Endothelial cell of umbilical vein (primary cell): ENCODE results near the gene OR2C1. TPM values are rescaled to one million over a fixed set of nuclear protein-coding genes. Genes with fewer than 3 reads are reported as not detected.

Source experiments
- BruUV-seq: library from RNA; stranded (reverse); fragments of 400-500 nt; replicated peaks from 2 replicates; lab custom pipeline; 2021; lab: Mats Ljungman, UMichigan
- CTCF ChIA-PET: fragments of 300-600, 350-600 bp; sonication (Branson Sonifier 250); formaldehyde crosslinking; loops from one replicate; lab custom pipeline; 2021; ENCODE audit warnings: antibody characterized with exemption, inconsistent platforms; lab: Charles Lee
- POLR2A ChIA-PET: fragments of 300-600, 350-600 bp; sonication (Branson Sonifier 250); formaldehyde crosslinking; loops from one replicate; lab custom pipeline; 2021; ENCODE audit warnings: antibody characterized with exemption, inconsistent platforms; lab: Charles Lee
- DNase-seq: peaks from one replicate; pipeline ENCODE4 v3.0.0-alpha.2; 2011; ENCODE audit warnings: low read depth, low spot score
- FAIRE-seq: peaks from 2 replicates; lab custom pipeline; 2011; peaks lifted over from hg19 to GRCh38; lab: Jason Lieb, UNC
- H2AFZ ChIP-seq: 2 replicates; pipeline ENCODE4 v1.6.0; 2012; ENCODE audit warnings: low read depth, low read length, control low read depth, inconsistent platforms
- H3K27ac ChIP-seq: 2 replicates; pipeline ENCODE4 v1.5.1; 2011; ENCODE audit warnings: low read depth, mild to moderate bottlenecking, control low read depth, low read length, moderate library complexity; ENCODE audit not compliant: insufficient read depth
- H3K27me3 ChIP-seq, 2 experiments: 2 replicates each; pipeline versions ENCODE4 v1.6.0 to v1.6.1; 2011; ENCODE audit warnings: low read length in 2 of 2, mixed read lengths in 1 of 2; ENCODE audit not compliant: control insufficient read depth in 2 of 2, insufficient read depth in 2 of 2
- H3K36me3 ChIP-seq, 2 experiments: 2 replicates in 1 of 2; 3 replicates in 1 of 2; pipeline ENCODE4 v1.5.1; 2011; ENCODE audit warnings: low read length in 2 of 2, mild to moderate bottlenecking in 1 of 2, moderate library complexity in 1 of 2; ENCODE audit not compliant: control insufficient read depth in 2 of 2, insufficient read depth in 2 of 2; ENCODE audit errors: extremely low read depth in 1 of 2
- H3K4me1 ChIP-seq: 3 replicates; pipeline ENCODE4 v1.5.1; 2011; ENCODE audit warnings: mild to moderate bottlenecking, low read length; ENCODE audit not compliant: control insufficient read depth, insufficient read depth; ENCODE audit errors: extremely low read depth
- H3K4me2 ChIP-seq: 2 replicates; pipeline ENCODE4 v1.6.1; 2011; ENCODE audit warnings: low read length, control low read depth, mixed read lengths; ENCODE audit not compliant: insufficient read depth
- H3K4me3 ChIP-seq, 3 experiments: fragments of 200-600 bp in 1 of 3; sonication (generic), shearing (Covaris generic) in 1 of 3; replicated peaks in 1 of 3; 2 replicates each; pipeline ENCODE4 v1.5.1; 2011 to 2016; ENCODE audit warnings: control low read depth in 3 of 3, low read length in 3 of 3, mild to moderate bottlenecking in 2 of 3, inconsistent platforms in 1 of 3, low read depth in 1 of 3, moderate library complexity in 1 of 3; ENCODE audit not compliant: insufficient read depth in 1 of 3
- H3K79me2 ChIP-seq: 2 replicates; pipeline ENCODE4 v1.6.0; 2012; ENCODE audit warnings: low read length, inconsistent platforms; ENCODE audit not compliant: control insufficient read depth, insufficient read depth
- H3K9ac ChIP-seq: replicated peaks from 2 replicates; pipeline ENCODE3; 2011; ENCODE audit warnings: low read length, control low read depth; ENCODE audit not compliant: insufficient read depth; ENCODE audit errors: extremely low read depth
- H3K9me1 ChIP-seq: replicated peaks from 3 replicates; pipeline ENCODE4 v1.6.0; 2011; ENCODE audit warnings: mild to moderate bottlenecking, low read length; ENCODE audit not compliant: control insufficient read depth, insufficient read depth; ENCODE audit errors: extremely low read depth
- H3K9me3 ChIP-seq: replicated peaks from 2 replicates; pipeline ENCODE4 v1.5.1; 2012; ENCODE audit warnings: low read length, inconsistent platforms; ENCODE audit not compliant: control insufficient read depth, insufficient read depth
- H4K20me1 ChIP-seq: replicated peaks from 2 replicates; pipeline ENCODE3; 2011; ENCODE audit warnings: mild to moderate bottlenecking, low read length; ENCODE audit not compliant: control insufficient read depth, insufficient read depth; ENCODE audit errors: extremely low read depth
- EZH2 ChIP-seq: IDR thresholded peaks from 2 replicates; pipeline ENCODE4 v1.6.1; 2012; ENCODE audit warnings: borderline replicate concordance, low read depth, mild to moderate bottlenecking, moderate library complexity, low read length, inconsistent platforms; ENCODE audit not compliant: severe bottlenecking
- FOS ChIP-seq: IDR thresholded peaks from 2 replicates; pipeline ENCODE4 v1.6.1; 2011; ENCODE audit warnings: mild to moderate bottlenecking, low read length, moderate library complexity, borderline replicate concordance; ENCODE audit not compliant: insufficient read depth
- GATA2 ChIP-seq: IDR thresholded peaks from 2 replicates; pipeline ENCODE4 v1.7.0; 2011; ENCODE audit warnings: low read depth, mild to moderate bottlenecking, moderate library complexity, mixed read lengths, low read length; ENCODE audit not compliant: insufficient read length, insufficient read depth
- JUN ChIP-seq: IDR thresholded peaks from 2 replicates; pipeline ENCODE4 v1.6.1; 2011; ENCODE audit warnings: borderline replicate concordance, low read depth; ENCODE audit not compliant: insufficient read length, insufficient read depth
- MYC ChIP-seq: IDR thresholded peaks from one replicate; pipeline ENCODE4 v1.6.1; 2011; ENCODE audit warnings: mild to moderate bottlenecking, low read depth, low read length
- POLR2A ChIP-seq: IDR thresholded peaks from 2 replicates; pipeline ENCODE4 v1.6.1; 2012; ENCODE audit warnings: low read depth, mild to moderate bottlenecking, control low read depth, low read length
- POLR2AphosphoS5 ChIP-seq: IDR thresholded peaks from 2 replicates; pipeline ENCODE4 v1.6.1; 2012; ENCODE audit warnings: low read depth, mild to moderate bottlenecking, control low read depth, low read length, moderate library complexity; ENCODE audit not compliant: insufficient read depth
- dilution Hi-C: fragments of 300-500 bp; cut with MboI; formaldehyde crosslinking; loops from one replicate; pipeline ENCODE4 v1.15.0; 2019; ENCODE audit warnings: low sequenced_read_pairs; ENCODE audit not compliant: extremely low pct_ligation_motif_present
- intact Hi-C: fragments of 100-400 bp; cut with micrococcal nuclease; formaldehyde crosslinking; loops from one replicate; pipeline ENCODE4 v1.10.0; 2022
- polyA plus RNA-seq, 4 experiments: library from polyadenylated mRNA; depleted of rRNA in 3 of 4; stranded (reverse) in 3 of 4; unstranded in 1 of 4; fragments of >200 nt; gene quantifications; 2 replicates each; pipeline versions ENCODE4 v1.2.1 to v1.2.3, GENCODE V29; 2011 to 2012; ENCODE audit warnings: missing spikeins in 1 of 4
- total RNA-seq: library from RNA; stranded (reverse); gene quantifications from 2 replicates; pipeline ENCODE4 v1.2.3, GENCODE V29; 2021
- TF ChIP-seq, protein P1 (sequence below), 2 donors: IDR thresholded peaks; 1 replicate in 1 of 2; 2 replicates in 1 of 2; pipeline ENCODE4 v1.5.1; 2011; ENCODE audit warnings: low read length in 2 of 2, mild to moderate bottlenecking in 2 of 2, moderate library complexity in 2 of 2, control low read depth in 1 of 2, inconsistent platforms in 1 of 2, low read depth in 1 of 2; ENCODE audit not compliant: insufficient read depth in 1 of 2; ENCODE audit errors: extremely low read depth in 1 of 2
- TF ChIP-seq, protein P2 (sequence below): IDR thresholded peaks from 2 replicates; pipeline ENCODE4 v1.6.1; 2011; ENCODE audit not compliant: insufficient read depth, insufficient read length

OR2C1 gene
- total and polyA plus RNA-seq, 2 donors (not counting 3 experiments of a cell fraction or from before 2014, with no cell fraction given) = not detected

DNA sequence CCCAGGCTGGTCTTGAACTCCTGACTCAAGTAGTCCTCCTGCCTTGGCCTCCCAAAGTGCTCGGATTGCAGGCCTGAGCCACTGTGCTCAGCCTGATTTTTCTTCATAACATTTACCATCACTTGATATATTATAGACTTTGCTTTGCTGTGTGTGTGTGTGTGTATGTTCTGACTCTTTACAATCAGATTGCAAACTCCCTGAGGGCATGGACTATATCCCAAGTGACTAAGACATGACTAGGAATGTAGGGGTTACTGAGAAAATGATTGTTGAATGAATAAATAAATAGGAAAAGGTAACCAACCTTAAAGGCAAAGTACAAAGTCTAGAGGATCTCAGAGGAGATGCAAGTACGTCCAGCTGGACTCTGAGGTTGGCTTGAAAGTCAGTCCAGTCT, 9.6 kb upstream of the OR2C1 start:
- H3K9ac ChIP-seq = no peak overlapping the region
- no peaks in the 10 kb centered on the region for H3K9me1 ChIP-seq
- BruUV-seq = no TSS peak
- no peak overlapping the region for H3K4me3 ChIP-seq
- H3K4me1 ChIP-seq = no peaks in the 10 kb centered on the region
- no peak overlapping the region for H3K27ac ChIP-seq
- no peak overlapping the region for H3K4me2 ChIP-seq
- H3K9me3 ChIP-seq = no peaks in the 10 kb centered on the region
- CTCF ChIA-PET = no interaction called here
- dilution Hi-C loops (no loop called here), intact Hi-C loops (no loop called here)
- TF ChIP-seq MYC (no peak), EZH2 (no peak), JUN (no peak), POLR2AphosphoS5 (no peak), POLR2A (no peak), FOS (no peak), GATA2 (no peak)
- TF ChIP-seq, protein P1, sequence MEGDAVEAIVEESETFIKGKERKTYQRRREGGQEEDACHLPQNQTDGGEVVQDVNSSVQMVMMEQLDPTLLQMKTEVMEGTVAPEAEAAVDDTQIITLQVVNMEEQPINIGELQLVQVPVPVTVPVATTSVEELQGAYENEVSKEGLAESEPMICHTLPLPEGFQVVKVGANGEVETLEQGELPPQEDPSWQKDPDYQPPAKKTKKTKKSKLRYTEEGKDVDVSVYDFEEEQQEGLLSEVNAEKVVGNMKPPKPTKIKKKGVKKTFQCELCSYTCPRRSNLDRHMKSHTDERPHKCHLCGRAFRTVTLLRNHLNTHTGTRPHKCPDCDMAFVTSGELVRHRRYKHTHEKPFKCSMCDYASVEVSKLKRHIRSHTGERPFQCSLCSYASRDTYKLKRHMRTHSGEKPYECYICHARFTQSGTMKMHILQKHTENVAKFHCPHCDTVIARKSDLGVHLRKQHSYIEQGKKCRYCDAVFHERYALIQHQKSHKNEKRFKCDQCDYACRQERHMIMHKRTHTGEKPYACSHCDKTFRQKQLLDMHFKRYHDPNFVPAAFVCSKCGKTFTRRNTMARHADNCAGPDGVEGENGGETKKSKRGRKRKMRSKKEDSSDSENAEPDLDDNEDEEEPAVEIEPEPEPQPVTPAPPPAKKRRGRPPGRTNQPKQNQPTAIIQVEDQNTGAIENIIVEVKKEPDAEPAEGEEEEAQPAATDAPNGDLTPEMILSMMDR (IDR thresholded peaks at IDR 0.05; ENCODE audit: extremely low read depth in 1 of 2, insufficient read depth in 1 of 2, low read depth in 1 of 2, low read length in 2 of 2) = no peak
- TF ChIP-seq, protein P2, sequence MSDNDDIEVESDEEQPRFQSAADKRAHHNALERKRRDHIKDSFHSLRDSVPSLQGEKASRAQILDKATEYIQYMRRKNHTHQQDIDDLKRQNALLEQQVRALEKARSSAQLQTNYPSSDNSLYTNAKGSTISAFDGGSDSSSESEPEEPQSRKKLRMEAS = no peak
- H3K27me3 ChIP-seq = peaks cover 0 to 3% of the 10 kb centered on the region in 2 experiments
- DNase-seq = no peak
- H2AFZ ChIP-seq = no peak overlapping the region
- H4K20me1 ChIP-seq = no peaks in the 10 kb centered on the region
- no peaks in the 10 kb centered on the region for H3K79me2 ChIP-seq
- FAIRE-seq = no peak
- H3K36me3 ChIP-seq = no peaks in the 10 kb centered on the region
- POLR2A ChIA-PET = no interaction called here
